NCI-H2029 (cell line): Measurements from ENCODE around the gene DCDC2.
"Not testable (repeated sequence)": the region's sequence is repeated elsewhere in the genome, so short reads cannot be mapped to it uniquely, and the experiment has no call there.

Experiments
- DNase-seq: peaks from one replicate; lab custom pipeline; 2025; lab: John Stamatoyannopoulos, UW

The DCDC2 gene

GRCh38 chr6:24223115-24223919, 134.5 kb downstream of the DCDC2 start:
- no peak for DNase-seq

- no peak for DNase-seq
Measured at GRCh38 chr6:24219670-24220069, 138.2 kb downstream of the DCDC2 start.

GRCh38 chr6:24214984-24215383, 142.9 kb downstream of the DCDC2 start:
- no peak for DNase-seq

GRCh38 chr6:24207413-24207812, 150.4 kb downstream of the DCDC2 start:
- no peak for DNase-seq

- DNase-seq = peak; percentile 40
Measured at GRCh38 chr6:24205020-24205492, 152.8 kb downstream of the DCDC2 start.

GRCh38 chr6:24204113-24204512, 153.7 kb downstream of the DCDC2 start:
- not testable (repeated sequence) for DNase-seq

GRCh38 chr6:24197892-24198291, 160.0 kb downstream of the DCDC2 start:
- no peak for DNase-seq

- no peak for DNase-seq
Measured at GRCh38 chr6:24195836-24196597, 161.8 kb downstream of the DCDC2 start.

GRCh38 chr6:24194978-24195700, 162.7 kb downstream of the DCDC2 start:
- DNase-seq = no peak

- DNase-seq = no peak
Measured at GRCh38 chr6:24193364-24193763, 164.5 kb downstream of the DCDC2 start.

GRCh38 chr6:24191346-24191745, 166.5 kb downstream of the DCDC2 start:
- DNase-seq = no peak

GRCh38 chr6:24188578-24189080, 169.2 kb downstream of the DCDC2 start:
- DNase-seq = no peak

- DNase-seq = no peak
Measured at GRCh38 chr6:24187965-24188577, 169.8 kb downstream of the DCDC2 start.

GRCh38 chr6:24186349-24186748, 171.5 kb downstream of the DCDC2 start:
- no peak for DNase-seq

GRCh38 chr6:24183584-24183983, 174.3 kb downstream of the DCDC2 start:
- DNase-seq = no peak

GRCh38 chr6:24157886-24158285, 200.0 kb downstream of the DCDC2 start:
- DNase-seq = no peak

- DNase-seq = no peak
Measured at GRCh38 chr6:24154121-24154520, 203.7 kb downstream of the DCDC2 start.

GRCh38 chr6:24152014-24152413, 205.8 kb downstream of the DCDC2 start:
- DNase-seq = no peak

- DNase-seq = no peak
Measured at GRCh38 chr6:24149836-24150235, 208.0 kb downstream of the DCDC2 start.

- DNase-seq = no peak
Measured at GRCh38 chr6:24149296-24149695, 208.6 kb downstream of the DCDC2 start.

GRCh38 chr6:24148684-24149083, 209.2 kb downstream of the DCDC2 start:
- DNase-seq = no peak

GRCh38 chr6:24148154-24148570, 209.7 kb downstream of the DCDC2 start:
- DNase-seq = no peak
